ENCODE results near the gene BCOR.

The BCOR gene

GRCh38 chrX:40006106-40007017, 91.4 kb downstream of the BCOR start:
- H3K4me3 ChIP-seq (ENCODE audit: low read depth in 1 of 2, low read length in 1 of 2) = peak overlapping the region; percentile 25 to 43
- H3K27me3 ChIP-seq = peaks cover 71% of the 10 kb centered on the region
- H3K36me3 ChIP-seq = no peaks in the 10 kb centered on the region
- no peak overlapping the region for H3K27ac ChIP-seq
- no peaks in the 10 kb centered on the region for H3K9me3 ChIP-seq
- TF ChIP-seq CTCF (IDR thresholded peaks at IDR 0.05) = no peak
- peaks cover 36 to 38% of the 10 kb centered on the region in 2 experiments for H3K4me1 ChIP-seq (ENCODE audit: control insufficient read depth in 1 of 2, insufficient read depth in 1 of 2, low read depth in 1 of 2, low read length in 1 of 2)

- Histone ChIP-seq H3K4me3 (ENCODE audit: low read depth in 1 of 2, low read length in 1 of 2) (peak overlapping the region; percentile 25 to 43), H3K27me3 (peaks cover 62% of the 10 kb centered on the region), H3K9me3 (no peaks in the 10 kb centered on the region), H3K36me3 (no peaks in the 10 kb centered on the region), H3K27ac (no peak overlapping the region), H3K4me1 (ENCODE audit: control insufficient read depth in 1 of 2, insufficient read depth in 1 of 2, low read depth in 1 of 2, low read length in 1 of 2) (peaks cover 36 to 38% of the 10 kb centered on the region in 2 experiments)
- TF ChIP-seq CTCF (IDR thresholded peaks at IDR 0.05) = no peak
Observed at GRCh38 chrX:40005292-40006011, 92.3 kb downstream of the BCOR start.

GRCh38 chrX:40004921-40005291, 92.9 kb downstream of the BCOR start:
- Histone ChIP-seq H3K4me1 (ENCODE audit: control insufficient read depth in 1 of 2, insufficient read depth in 1 of 2, low read depth in 1 of 2, low read length in 1 of 2) (peaks cover 35 to 36% of the 10 kb centered on the region in 2 experiments), H3K9me3 (no peaks in the 10 kb centered on the region), H3K4me3 (ENCODE audit: low read depth in 1 of 2, low read length in 1 of 2) (no peak overlapping the region)

GRCh38 chrX:40004246-40004535, 93.6 kb downstream of the BCOR start:
- no peak for TF ChIP-seq CTCF (IDR thresholded peaks at IDR 0.05)
- Histone ChIP-seq H3K9me3 (no peaks in the 10 kb centered on the region), H3K27me3 (peaks cover 49% of the 10 kb centered on the region), H3K4me1 (ENCODE audit: control insufficient read depth in 1 of 2, insufficient read depth in 1 of 2, low read depth in 1 of 2, low read length in 1 of 2) (peaks cover 28 to 31% of the 10 kb centered on the region in 2 experiments), H3K36me3 (no peaks in the 10 kb centered on the region), H3K27ac (no peak overlapping the region), H3K4me3 (ENCODE audit: low read depth in 1 of 2, low read length in 1 of 2) (no peak overlapping the region)

More at GRCh38 chrX:40004921-40005291, 92.9 kb downstream of the BCOR start:
- peaks cover 56% of the 10 kb centered on the region for H3K27me3 ChIP-seq
- no peak for TF ChIP-seq CTCF (IDR thresholded peaks at IDR 0.05)
- no peaks in the 10 kb centered on the region for H3K36me3 ChIP-seq
- no peak overlapping the region for H3K27ac ChIP-seq

GRCh38 chrX:40003428-40004245, 94.1 kb downstream of the BCOR start:
- no peaks in the 10 kb centered on the region for H3K36me3 ChIP-seq
- no peak overlapping the region for H3K27ac ChIP-seq
- TF ChIP-seq CTCF (IDR thresholded peaks at IDR 0.05) = no peak
- no peaks in the 10 kb centered on the region for H3K9me3 ChIP-seq
- peaks cover 44% of the 10 kb centered on the region for H3K27me3 ChIP-seq
- peaks cover 26 to 28% of the 10 kb centered on the region in 2 experiments for H3K4me1 ChIP-seq (ENCODE audit: control insufficient read depth in 1 of 2, insufficient read depth in 1 of 2, low read depth in 1 of 2, low read length in 1 of 2)
- no peak overlapping the region for H3K4me3 ChIP-seq (ENCODE audit: low read depth in 1 of 2, low read length in 1 of 2)

Measured in neutrophil (primary cell).